Iris pigment epithelial cell (primary cell): ENCODE measurements around the gene GLI1.
A peak's percentile ranks its signal among the peaks of the same experiment; 100 is the strongest.
"Not testable (repeated sequence)": the region's sequence is repeated elsewhere in the genome, so short reads cannot be mapped to it uniquely, and the experiment has no call there.

Experiments used
- DNase-seq: peaks from one replicate; pipeline ENCODE4 v3.0.0-alpha.2; 2011; ENCODE audit warnings: low read depth

The GLI1 gene

DNA sequence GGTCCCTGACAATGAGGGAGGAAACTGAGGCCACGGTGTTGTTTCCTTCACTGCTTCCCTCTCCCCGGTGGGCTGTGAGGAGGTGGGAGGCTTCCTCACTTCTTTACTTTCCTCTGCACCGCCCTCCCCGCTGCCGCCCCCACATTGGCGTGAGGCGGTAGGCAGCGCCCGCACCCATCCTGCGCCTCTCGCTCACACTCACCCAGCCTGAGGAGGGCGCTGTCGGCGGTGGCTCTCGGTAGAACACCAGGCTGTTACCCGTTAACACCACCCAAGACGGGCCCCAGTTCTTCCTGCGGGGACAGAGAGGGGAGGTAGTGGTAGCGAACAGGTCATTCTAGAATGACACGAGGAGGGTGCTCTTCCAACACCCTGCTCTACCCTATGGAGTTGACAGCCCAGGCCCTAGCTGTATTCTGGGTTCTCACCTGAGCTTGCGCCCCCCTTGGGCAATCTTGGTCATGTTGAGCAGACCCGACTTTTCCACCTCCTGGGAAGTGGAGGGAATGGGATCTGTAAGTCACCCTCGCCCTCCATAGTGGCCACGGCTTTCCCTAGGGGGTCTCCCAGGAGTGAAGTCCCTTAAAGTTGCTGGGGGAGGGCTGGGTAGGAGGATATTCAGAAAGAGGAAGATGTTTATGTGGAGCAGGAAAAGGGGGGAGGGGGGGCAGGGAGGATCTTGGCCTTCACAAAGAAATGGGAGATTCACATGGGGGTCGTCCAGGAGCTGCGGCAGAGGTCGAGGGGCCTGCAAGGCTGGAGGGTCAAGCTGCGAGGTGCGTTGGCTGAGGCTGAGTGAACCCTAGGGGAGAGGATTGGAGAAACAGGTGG is 16.8 kb downstream of the GLI1 start:
- no peak for DNase-seq

GRCh38 chr12:57476993-57477709 is 17.6 kb downstream of the GLI1 start:
- DNase-seq, result no peak

DNA sequence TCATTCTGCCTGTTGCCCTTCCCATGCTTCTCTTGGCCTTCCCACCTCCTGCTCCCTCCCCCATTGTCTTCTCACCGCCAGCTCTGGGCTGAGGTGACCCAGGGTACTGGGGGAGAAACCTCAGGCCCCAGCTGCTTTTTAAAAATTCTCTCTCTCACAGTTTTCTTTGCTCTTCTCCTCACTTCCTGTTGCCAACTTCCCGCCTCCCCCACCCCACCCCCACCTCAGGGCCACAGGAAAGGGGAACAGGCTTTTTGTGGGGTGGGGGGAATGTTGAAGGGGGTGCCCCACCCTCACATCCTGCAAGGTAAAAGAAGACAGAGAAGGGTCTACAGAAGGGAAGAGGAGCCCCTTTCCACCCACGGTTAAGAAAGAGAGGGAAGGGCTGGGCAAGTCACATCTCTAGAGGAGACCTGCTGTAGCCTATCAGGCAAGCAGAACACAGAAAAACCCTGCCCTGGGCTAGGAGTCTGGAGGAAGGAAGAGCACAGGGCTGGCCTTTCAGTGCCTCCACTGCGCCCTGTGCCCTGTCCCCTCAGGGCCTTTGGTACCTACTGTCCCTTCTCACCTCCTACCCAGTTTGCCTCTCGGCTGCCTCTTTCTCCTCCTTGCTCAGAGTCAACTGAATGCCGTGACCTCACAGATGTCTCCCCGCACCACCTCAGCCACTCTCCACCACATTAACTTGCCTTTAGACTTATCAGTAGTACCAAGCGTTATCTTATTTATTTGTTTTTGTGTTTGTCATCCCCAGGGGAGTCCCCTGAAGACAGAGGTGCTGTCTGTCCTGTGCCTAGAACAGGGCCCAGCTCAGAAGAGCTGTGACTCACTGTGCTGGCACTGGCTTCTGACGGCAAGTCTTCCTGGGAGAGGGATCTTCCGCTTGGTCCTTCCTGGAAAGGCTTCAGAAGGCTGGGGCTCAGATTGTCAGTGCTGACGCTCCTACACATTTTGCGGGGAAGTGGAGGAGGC is 18.4 kb downstream of the GLI1 start:
- peak; percentile 53 for DNase-seq

DNA sequence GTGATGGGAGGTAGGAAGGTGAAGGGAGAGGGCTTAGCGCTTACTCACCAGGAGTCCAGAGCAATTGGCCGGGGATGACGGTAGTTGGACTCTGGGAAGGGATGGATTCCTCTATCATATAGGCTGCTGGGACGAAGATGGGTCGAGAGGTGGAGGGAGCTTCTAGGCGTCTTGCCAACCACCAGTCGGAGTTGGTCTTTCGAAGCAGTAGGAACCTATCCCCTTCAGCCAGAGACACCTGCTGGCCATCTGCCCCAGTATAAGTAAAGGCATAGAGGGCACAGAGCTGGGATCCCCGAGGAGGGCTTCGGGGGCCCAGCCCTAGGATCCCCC is 19.4 kb downstream of the GLI1 start:
- no peak for DNase-seq

GRCh38 chr12:57479376-57480115 is 20.0 kb downstream of the GLI1 start, which contains the start of gene ARHGAP9:
Gene ARHGAP9 (minus strand): TSS chr12:57479866. CDS start chr12:57479406, 460 bp downstream.
- DNase-seq, result peak; percentile 42

GRCh38 chr12:57481671-57482070 is 22.1 kb downstream of the GLI1 start:
- DNase-seq, result no peak

- peak; percentile 82 for DNase-seq
Measured at GRCh38 chr12:57483466-57483865, 23.9 kb downstream of the GLI1 start.

GRCh38 chr12:57485695-57486094 is 26.1 kb downstream of the GLI1 start:
- no peak for DNase-seq

GRCh38 chr12:57487055-57487596 is 27.5 kb downstream of the GLI1 start:
- no peak for DNase-seq

GRCh38 chr12:57487597-57488401 is 28.2 kb downstream of the GLI1 start, which contains the start of gene MARS1:
Gene MARS1 (plus strand): TSS chr12:57488068. CDS start chr12:57488091, 23 bp downstream.
- DNase-seq, result peak; percentile 96

DNA sequence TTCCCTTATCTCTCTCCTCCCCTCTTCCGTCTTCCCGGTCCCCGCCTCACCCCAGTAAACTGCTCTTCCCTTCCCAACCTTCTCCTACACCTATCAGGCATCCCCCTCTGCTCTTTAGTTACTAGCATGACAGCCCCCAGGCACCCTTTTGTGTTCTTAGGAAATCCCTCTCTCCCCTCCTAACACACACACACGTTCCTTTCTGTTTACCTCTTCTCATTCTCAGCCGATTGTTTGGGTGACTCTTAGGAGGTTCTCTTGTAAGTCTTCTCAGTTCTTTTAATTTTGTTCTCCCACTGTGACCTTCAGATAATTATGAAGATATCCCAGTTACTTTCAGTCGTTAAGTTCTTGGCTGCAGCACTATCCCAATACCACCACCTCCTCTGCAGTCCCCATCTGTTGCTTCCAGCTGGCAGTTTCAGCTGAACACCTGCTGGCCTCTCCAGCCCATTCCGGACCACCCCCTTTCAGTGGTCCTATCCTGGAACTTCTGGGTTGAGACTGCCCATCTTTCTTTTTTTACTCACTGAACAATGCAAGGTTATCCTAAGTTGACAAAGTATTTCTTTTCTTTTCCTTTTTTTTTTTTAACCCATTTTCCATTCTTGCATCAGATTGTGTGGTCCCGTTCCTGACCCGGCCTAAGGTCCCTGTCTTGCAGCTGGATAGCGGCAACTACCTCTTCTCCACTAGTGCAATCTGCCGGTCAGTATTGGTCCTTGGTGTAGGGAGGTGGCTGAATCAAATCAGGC is 29.0 kb downstream of the GLI1 start:
- peak; percentile 45 for DNase-seq

GRCh38 chr12:57489157-57489641 is 29.6 kb downstream of the GLI1 start:
- DNase-seq, result peak; percentile 41

GRCh38 chr12:57490126-57490525 is 30.5 kb downstream of the GLI1 start:
- no peak for DNase-seq

DNA sequence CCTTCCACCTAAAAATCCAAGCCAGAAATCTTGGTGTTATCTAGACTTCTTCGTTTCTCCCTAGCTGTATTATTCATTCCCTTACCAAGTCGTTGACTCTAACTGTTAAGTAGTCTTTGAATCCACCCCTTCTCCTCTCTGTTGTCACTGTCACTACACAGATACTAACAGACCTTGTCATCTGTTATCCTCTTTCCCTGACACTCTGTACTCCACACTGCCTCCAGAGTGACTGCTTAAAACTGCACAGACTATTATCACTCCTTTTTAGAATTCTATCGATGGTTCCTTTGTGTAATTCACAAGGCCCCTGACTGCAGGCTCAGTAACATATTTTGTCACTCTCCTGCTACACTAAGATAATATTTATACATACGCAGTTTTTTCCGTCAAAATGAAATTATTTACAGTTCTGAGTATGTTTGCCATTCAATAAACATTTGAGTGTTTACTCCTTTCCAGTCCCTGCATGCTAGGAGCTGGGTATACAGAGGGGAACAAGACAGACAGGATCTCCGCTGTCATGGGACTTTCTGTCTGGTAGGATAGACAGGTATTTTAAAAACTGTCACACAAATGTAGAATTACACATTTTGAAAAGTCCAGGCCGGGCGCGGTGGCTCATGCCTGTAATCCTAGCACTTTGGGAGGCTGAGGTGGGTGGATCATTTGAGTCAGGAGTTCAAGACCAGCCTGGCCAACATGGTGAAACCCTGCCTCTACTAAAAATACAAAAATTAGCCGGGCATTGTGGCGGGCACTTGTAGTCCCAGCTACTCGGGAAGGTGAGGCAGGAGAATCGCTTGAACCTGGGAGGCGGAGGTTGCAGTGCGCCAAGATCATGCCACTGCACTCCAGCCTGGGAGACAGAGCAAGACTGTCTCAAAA is 32.1 kb downstream of the GLI1 start:
- no peak for DNase-seq

DNA sequence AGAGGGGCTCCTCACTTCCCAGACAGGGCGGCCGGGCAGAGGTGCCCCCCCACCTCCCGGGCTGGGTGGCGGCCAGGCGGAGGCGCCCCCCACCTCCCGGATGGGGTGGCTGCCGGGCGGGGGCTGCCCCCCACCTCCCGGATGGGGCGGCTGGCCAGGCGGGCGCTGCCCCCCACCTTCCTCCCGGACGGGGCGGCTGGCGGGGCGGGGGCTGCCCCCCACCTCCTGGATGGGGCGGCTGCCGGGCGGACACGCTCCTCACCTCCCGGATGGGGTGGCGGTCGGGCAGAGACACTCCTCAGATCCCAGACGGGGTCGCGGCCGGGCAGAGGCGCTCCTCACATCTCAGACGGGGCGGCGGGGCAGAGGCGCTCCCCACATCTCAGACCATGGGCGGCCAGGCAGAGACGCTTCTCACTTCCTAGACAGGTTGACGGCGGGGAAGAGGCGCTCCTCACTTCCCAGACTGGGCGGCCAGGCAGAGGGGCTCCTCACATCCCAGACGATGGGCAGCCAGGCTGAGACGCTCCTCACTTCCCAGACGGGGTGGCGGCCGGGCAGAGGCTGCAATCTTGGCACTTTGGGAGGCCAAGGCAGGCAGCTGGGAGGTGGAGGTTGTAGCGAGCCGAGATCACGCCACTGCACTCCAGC is 35.6 kb downstream of the GLI1 start:
- not testable (repeated sequence) for DNase-seq

DNA sequence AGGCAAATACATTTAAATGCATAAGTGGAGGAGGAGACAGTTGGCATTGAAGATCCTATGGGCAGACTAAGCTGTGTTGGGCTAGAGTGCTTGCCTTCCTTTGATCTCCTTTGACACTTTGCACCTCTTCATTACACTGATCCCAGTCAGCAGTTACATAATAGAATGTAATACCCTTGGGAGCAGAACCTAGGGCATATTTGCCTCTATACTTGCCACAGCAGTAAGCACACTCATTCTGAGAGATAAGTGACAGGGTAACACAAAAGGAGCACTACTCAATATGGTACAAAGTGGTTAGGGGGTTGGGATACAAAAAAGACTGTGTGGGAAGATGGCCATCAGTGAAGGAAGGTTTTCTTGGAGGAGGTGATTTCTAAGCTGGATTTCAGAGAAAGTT is 37.2 kb downstream of the GLI1 start:
- no peak for DNase-seq

DNA sequence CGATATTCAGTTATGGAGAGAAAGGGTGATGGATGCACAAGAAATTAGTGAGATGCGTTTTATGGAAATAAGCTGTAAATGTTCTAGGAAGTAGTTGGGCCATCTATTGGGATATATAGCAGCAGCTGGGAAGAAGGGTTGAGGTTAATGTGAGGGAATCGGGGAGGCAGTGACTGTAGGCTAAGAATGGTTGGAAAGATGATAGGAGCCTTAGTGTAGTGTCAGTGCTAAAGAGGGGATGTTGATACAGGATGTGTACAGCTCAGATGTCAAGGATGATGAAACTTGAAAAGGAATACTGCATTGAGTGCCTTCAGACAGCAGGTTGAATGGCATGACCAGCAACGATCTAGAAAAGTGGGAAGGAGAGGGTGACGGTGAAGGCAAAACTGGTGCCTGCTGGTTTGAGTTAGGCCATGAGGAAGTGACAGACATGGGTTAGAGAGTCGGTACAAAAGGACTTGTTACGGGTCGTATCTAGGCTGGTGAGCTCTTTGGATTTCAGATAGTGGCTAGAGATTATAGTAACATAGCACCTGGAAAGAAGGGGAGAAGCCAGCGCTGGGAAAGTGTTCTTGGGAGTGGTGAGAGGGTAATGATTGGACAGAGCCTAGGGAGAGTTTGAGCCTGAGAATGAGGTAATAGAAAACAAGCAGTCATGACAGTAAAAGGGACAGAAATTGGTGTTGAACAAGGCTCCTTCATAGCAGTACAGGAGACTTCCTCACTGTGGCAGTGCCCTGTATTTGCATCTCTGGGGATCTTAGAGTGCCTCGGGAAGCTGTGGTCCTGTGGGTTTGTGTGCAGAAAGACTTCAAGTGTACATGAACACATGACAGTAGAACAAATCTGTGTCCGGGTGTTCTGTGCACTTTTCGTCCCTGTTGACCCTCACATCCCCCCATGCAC is 37.9 kb downstream of the GLI1 start:
- no peak for DNase-seq
